Forelimb muscle (tissue), 1 donor: ENCODE measurements around the gene RAB34. TPM values are rescaled to one million over a fixed set of nuclear protein-coding genes. Genes with fewer than 3 reads are reported as not detected.
A peak's percentile ranks its signal among the peaks of the same experiment; 100 is the strongest.

Experiments used
- DNase-seq: peaks from one replicate; pipeline ENCODE4 v3.0.0-alpha.2; 2013; ENCODE audit warnings: low read depth
- polyA plus RNA-seq: library from polyadenylated mRNA; unstranded; fragments of 120-200 nt; gene quantifications from one replicate; pipeline ENCODE4 v1.2.1, GENCODE V29; 2013; ENCODE audit not compliant: insufficient read length

The RAB34 gene
- polyA plus RNA-seq: 61.9 TPM

DNA sequence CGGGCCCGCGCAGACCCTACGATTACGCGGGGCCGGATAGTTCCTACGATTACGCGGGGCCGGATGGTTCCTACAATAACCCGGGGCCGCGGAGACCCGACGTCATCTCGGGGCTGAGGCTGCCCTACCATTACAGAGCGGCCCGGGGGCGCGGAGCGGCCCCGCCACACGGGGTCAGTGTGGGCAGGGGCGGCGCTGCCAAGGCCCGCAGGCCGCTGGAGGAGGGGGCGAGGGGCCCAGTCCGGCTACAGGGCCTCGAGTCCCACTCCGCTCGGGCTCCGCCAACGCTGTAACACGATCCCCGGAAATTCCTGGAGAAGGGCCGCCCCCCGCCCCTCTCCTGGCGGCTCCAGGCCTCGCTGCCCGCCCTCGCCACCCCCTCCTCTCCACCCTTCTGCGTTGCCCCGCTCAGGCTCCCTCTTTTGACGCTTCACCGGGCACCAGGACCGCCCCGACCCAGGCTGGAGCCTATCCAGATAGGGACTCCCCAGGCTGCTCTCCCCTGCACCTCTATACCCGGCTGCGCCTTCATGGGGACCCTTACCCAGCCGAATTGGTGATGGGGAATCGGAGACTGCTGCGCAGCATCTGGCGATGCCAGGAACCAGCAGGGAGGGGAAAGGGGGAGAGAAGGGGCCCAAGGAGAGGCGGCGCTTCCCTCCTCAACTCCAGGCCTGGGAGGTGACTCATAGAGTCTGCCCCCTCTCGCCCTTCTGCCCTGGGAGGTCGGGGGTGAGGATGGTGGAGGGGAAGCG, at the start of gene RAB34:
Gene RAB34, minus strand, starts transcription at position 291 of the 755 bp plus-strand sequence. CDS start 602 bp downstream, outside the sequence.
- DNase-seq: no peak

DNA sequence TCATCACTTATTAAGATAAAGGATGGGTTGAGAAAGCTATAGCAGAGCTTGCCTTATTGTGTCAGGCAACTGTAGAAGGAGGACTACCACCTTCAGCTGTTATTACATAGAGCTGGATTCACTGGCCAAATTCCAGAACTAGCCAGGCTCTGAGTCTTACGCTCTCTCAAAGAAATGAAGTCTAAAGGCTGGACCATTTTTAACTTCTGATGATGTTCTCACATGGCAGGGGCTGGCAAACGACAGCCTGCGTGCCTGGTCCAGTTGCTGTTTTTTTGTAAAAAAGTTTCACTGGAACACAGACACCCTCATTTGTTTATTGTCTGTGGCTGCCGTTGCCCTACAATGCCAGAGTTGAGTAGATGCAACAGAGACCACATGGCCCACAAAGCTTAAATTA, 47.4 kb upstream of the RAB34 start:
- no peak for DNase-seq

- DNase-seq: no peak
These were observed 46.2 kb upstream of the RAB34 start for GRCh38 chr17:28763804-28764266.

- no peak for DNase-seq
These were observed 45.6 kb upstream of the RAB34 start for GRCh38 chr17:28763137-28763799.

DNA sequence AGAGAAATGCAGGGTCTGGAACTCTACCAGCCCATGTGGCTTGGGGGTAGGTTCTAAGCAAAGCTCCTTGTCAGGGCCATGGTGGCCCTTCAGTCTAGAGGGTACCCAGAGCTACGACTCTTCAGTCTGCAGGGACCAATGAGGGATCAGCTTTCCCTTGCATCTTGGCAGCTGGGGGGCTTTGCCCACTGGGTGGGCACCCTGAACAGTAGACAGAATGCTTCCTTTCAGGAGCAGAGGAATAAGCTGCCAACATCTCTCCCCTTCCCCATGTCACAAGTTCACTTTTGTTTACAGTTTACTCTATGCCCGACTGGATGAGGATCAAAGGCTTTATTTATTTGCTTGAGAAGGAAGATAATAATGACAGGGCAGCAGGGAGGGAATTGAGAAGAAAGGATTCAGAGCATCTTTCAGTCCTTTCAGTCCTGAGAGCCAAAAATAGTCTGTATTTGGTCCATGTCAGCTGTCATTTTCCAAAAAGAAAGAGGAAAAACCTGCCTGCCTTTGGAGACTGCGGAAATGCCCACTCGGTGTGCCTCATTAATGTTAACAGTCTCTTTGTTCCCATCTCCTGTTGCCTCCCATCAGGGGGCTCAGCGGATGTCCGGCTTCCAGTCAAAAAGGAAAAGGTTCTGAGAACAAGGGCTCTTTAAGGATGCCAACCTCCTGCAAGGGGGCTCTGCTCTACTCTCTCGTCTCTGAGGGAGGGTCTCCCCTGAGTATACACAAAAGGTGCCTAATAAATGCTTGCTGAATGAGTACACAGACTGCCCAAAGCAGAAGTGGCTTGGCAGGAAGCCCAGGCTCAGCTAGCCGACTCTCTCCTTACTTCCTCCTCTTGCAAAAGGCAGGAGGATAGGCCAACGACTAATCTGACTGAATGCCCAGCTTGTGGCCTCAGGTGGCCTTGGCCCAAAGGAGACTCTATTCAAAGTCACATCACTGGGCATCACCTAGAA, 43.2 kb upstream of the RAB34 start:
- DNase-seq: no peak

DNA sequence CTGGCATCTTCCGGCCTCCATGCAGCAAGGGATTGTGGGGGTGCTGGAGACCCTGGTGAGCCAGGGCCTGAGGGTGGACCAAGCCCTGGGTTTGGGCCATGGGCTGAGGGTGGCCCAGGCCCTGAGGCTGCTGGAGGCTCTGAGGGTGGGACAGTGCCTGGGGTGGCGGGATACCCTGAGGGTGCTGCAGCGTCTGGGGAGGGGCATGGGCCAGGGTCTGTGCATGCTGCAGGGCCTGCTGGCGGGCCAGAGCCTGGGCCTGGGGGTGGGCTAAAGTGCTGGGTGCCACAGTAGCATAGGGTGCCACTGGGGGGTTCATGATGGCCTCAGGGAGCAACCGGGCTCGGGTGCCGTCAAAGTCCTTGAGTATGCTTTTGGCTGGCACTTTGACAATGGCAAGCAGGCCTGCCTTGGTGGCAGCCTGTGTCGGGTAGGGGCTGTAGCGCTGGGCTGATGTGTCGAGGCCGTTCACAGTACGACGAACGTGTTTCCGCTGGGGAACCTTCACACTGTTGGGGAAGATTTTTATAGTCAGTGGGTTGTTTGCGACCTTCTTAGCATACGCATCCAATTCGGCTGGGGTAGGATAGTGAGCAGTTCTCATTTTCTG, 41.7 kb upstream of the RAB34 start:
- no peak for DNase-seq

GRCh38 chr17:28758411-28759121, 40.9 kb upstream of the RAB34 start:
- no peak for DNase-seq

DNA sequence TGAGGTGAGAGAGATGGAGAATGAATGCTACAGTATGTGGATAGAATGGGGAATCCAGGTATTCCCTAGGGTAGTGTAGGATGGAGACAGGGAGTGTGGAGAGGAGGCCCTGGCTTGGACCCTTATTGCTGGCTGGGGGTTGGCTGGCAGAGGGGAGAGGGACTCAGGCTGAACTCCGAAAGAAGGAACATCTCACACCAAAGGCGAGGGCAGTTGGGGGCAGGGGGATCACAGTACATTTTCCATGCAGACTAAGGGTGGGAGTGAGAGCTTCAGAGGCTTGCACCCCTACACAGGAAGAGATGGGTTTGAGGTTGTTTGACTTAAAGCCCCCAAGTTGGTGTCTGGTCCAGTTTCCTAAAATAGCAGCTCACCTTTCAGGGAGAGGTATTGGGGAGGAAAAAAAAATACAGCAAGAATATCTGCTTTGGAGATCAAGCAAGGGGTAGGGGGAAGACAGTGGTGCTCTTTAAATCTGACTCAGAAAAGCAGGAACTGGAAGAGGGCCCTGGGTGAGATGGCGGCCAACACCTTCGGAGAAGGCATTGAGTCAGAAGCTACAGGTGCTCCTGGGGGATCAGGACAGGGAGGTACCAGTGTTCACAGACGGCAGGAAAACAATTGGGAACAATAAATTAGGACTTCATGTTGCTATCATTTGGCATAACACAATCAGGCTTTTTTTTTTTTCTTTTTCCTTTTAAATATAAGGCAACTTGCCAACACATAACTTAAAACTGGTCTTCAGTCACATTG, 38.6 kb upstream of the RAB34 start:
- no peak for DNase-seq

DNA sequence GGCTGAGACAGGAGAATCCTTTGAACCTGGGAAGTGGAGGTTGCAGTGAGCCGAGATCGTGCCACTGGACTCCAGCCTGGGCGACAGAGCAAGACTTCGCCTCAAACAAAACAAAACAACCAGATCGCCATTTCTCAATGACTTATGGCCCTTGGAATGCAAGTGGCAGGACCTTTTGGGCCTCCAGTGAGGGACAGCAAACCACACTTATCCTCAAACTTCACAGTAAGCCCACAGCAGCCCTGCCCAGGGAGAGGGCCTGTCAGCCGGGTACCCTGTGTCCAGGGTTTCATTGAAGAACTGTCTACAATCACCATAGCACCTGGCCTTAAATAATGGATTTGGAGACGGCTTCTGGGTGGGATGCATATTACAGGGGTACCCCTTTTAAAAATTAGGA, 37.8 kb upstream of the RAB34 start:
- DNase-seq: no peak

DNA sequence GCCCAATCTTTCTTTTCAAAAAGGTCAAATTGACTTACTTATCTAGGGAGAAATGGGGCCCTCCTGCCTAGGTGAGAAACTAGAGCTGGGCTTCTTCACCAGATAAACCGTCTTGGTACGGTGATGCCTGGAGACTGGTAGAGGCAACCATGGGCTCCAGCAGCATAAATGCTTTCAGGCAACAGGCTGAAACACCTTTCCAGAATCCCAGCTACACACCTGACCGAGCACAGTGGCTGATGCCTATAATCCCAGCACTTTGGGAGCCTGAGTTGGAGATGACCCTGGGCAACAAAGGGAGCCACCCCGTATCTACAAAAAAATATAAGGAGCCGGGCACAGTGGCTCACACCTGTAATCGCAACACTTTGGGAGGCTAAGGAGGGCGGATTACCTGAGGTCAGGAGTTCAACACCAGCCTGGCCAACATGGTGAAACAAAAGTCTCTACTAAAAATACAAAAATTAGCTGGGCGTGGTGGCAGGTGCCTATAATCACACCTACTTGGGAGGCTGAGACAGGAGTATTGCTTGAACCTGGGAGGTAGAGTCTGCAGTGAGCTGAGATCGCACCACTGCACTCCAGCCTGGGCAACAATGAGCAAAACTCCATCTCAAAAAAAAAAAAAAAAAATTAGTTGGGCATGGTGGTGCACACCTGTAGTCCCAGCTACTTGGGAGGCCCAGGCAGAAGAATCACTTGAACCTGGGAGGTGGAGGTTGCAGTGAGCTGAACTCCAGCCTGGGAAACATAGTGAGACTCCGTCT, 34.1 kb upstream of the RAB34 start:
- no peak for DNase-seq

- peak; percentile 77 for DNase-seq
These were observed 32.7 kb upstream of the RAB34 start for GRCh38 chr17:28750178-28751047.

DNA sequence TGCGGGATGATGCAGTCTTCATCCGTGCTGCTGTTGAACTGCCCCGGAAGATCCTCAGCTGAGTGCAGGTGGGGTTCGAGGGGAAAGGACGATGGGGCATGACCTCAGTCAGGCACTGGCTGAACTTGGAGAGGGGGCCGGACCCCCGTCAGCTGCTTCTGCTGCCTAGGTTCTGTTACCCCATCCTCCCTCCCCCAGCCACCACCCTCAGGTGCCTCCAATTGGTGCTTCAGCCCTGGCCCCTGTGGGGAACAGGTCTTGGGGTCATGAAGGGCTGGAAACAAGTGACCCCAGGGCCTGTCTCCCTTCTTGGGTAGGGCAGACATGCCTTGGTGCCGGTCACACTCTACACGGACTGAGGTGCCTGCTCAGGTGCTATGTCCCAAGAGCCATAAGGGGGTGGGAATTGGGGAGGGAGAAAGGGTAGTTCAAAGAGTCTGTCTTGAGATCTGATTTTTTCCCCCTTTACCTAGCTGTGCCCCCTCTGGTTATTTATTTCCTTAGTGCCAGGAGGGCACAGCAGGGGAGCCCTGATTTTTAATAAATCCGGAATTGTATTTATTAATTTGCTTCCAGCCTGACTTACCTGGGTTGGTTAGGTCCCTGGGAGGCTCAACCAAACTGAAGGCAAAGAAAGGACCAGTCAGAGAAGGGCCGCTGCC, 32.0 kb upstream of the RAB34 start:
- DNase-seq: no peak

DNA sequence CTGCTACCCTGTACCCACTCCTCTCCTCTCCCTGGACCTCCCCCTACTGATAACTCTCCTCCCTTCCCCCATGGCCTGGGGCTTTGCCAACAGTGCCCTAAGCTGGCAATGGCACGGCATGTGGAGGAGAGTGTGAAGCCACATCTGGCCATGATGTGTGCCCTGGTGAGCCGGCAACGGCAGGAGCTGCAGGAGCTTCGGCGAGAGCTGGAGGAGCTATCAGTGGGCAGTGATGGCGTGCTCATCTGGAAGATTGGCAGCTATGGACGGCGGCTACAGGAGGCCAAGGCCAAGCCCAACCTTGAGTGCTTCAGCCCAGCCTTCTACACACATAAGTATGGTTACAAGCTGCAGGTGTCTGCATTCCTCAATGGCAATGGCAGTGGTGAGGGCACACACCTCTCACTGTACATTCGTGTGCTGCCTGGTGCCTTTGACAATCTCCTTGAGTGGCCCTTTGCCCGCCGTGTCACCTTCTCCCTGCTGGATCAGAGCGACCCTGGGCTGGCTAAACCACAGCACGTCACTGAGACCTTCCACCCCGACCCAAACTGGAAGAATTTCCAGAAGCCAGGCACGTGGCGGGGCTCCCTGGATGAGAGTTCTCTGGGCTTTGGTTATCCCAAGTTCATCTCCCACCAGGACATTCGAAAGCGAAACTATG, 31.3 kb upstream of the RAB34 start:
- DNase-seq: no peak

GRCh38 chr17:28747801-28748750, 30.4 kb upstream of the RAB34 start:
- no peak for DNase-seq

- no peak for DNase-seq
These were observed 29.5 kb upstream of the RAB34 start for GRCh38 chr17:28747051-28747691.

- DNase-seq: no peak
These were observed 29.0 kb upstream of the RAB34 start for GRCh38 chr17:28746611-28747050.
